Caco-2 (cell line): ENCODE results near the gene METTL16. TPM values are rescaled to one million over a fixed set of nuclear protein-coding genes. Genes with fewer than 3 reads are reported as not detected.

Experiments used
- BruUV-seq: library from RNA; stranded (reverse); fragments of 400-500 nt; replicated peaks from 2 replicates; lab custom pipeline; 2021; lab: Mats Ljungman, UMichigan
- CTCF ChIA-PET: fragments of 300-600 bp; sonication (Branson Sonifier 250); formaldehyde crosslinking; loops from one replicate; lab custom pipeline; 2022; ENCODE audit warnings: antibody characterized with exemption; lab: Charles Lee
- POLR2A ChIA-PET: fragments of 300-600 bp; sonication (Branson Sonifier 250); formaldehyde crosslinking; loops from one replicate; lab custom pipeline; 2022; ENCODE audit warnings: antibody characterized with exemption; lab: Charles Lee
- DNase-seq, 2 experiments: peaks; one replicate each; pipeline versions ENCODE4 v3.0.0 to v3.0.0-alpha.2; 2020 to 2022
- H3K27me3 ChIP-seq: replicated peaks from 2 replicates; pipeline ENCODE4 v1.6.0; 2011; ENCODE audit warnings: low read length; ENCODE audit not compliant: control insufficient read depth, insufficient read depth
- H3K36me3 ChIP-seq: 2 replicates; pipeline ENCODE4 v1.5.1; 2011; ENCODE audit warnings: low read length; ENCODE audit not compliant: control insufficient read depth, insufficient read depth
- H3K4me1 ChIP-seq: fragments of 250-450 bp; sonication (Bioruptor Pico); 2 replicates; pipeline ENCODE4 v1.5.1; 2020; ENCODE audit warnings: mild to moderate bottlenecking
- H3K4me3 ChIP-seq: 2 replicates; pipeline ENCODE4 v1.5.1; 2011; ENCODE audit warnings: low read depth, mild to moderate bottlenecking, control low read depth, low read length
- H3K9me3 ChIP-seq: fragments of 250-450 bp; sonication (Bioruptor Pico); 2 replicates; pipeline ENCODE4 v1.5.1; 2020; ENCODE audit warnings: mild to moderate bottlenecking, moderate library complexity
- H3K27ac Mint-ChIP-seq: one replicate; pipeline ENCODE4 v1.8.0; 2022; ENCODE audit warnings: mixed read lengths; ENCODE audit not compliant: unreplicated experiment
- H3K27me3 Mint-ChIP-seq: one replicate; pipeline ENCODE4 v1.8.0; 2022; ENCODE audit warnings: mixed read lengths; ENCODE audit not compliant: insufficient read depth, unreplicated experiment
- H3K36me3 Mint-ChIP-seq: one replicate; pipeline ENCODE4 v1.8.0; 2022; ENCODE audit warnings: mild to moderate bottlenecking, mixed read lengths; ENCODE audit not compliant: insufficient read depth, unreplicated experiment
- H3K4me1 Mint-ChIP-seq: one replicate; pipeline ENCODE4 v1.8.0; 2022; ENCODE audit warnings: low read depth, mixed read lengths; ENCODE audit not compliant: unreplicated experiment
- H3K4me3 Mint-ChIP-seq: one replicate; pipeline ENCODE4 v1.8.0; 2022; ENCODE audit warnings: mild to moderate bottlenecking, moderate library complexity, mixed read lengths; ENCODE audit not compliant: unreplicated experiment
- H3K9me3 Mint-ChIP-seq: one replicate; pipeline ENCODE4 v1.8.0; 2022; ENCODE audit warnings: mixed read lengths; ENCODE audit not compliant: unreplicated experiment
- CTCF ChIP-seq, 2 experiments: fragments of 200-600 bp in 1 of 2; IDR thresholded peaks; 1 replicate in 1 of 2; 2 replicates in 1 of 2; pipeline versions ENCODE4 v1.5.1 to v1.8.0; 2011 to 2022; ENCODE audit warnings: antibody characterized with exemption in 1 of 2, control low read depth in 1 of 2, inconsistent platforms in 1 of 2, low read depth in 1 of 2, low read length in 1 of 2, mild to moderate bottlenecking in 1 of 2, moderate library complexity in 1 of 2; ENCODE audit not compliant: insufficient read depth in 1 of 2, severe bottlenecking in 1 of 2, unreplicated experiment in 1 of 2
- intact Hi-C: fragments of 100-400 bp; cut with micrococcal nuclease; formaldehyde crosslinking; loops from one replicate; pipeline ENCODE4 v1.10.0; 2022; ENCODE audit not compliant: unreplicated experiment
- total RNA-seq: library from RNA; stranded (reverse); gene quantifications from 2 replicates; pipeline ENCODE4 v1.2.3, GENCODE V29; 2022

Gene METTL16
- total RNA-seq, 1 experiment from 2014 or later: 50.4 TPM

DNA sequence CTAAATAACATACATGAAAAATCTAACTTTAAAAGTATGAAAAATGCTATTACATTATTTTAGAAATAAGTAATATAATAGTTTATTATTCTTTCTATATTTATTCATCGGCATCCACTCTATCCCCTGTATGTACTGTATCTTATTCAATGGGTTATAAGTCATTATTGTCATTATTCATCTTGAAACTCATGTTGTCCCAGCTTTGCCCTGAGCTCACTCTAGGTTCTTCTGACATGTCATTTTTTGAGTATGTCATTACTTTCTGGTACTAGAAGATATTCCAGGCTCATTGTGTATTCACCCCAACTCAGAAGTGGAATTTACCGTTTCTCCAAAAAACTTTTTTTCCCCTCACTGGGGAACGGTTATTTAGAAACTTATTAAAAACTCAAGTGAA lies 57.8 kb downstream of the METTL16 start:
- no peak overlapping the region for H3K4me3 Mint-ChIP-seq
- no TSS peak for BruUV-seq
- intact Hi-C loops: no loop called here
- H3K4me1 Mint-ChIP-seq: no peaks in the 10 kb centered on the region
- Histone ChIP-seq H3K36me3 (no peaks in the 10 kb centered on the region; the same call in 1 of the 2 replicates), H3K4me1 (no peaks in the 10 kb centered on the region), H3K9me3 (no peaks in the 10 kb centered on the region), H3K4me3 (no peak overlapping the region), H3K27me3 (no peaks in the 10 kb centered on the region)
- no peaks in the 10 kb centered on the region for H3K27me3 Mint-ChIP-seq
- TF ChIP-seq CTCF (IDR thresholded peaks at IDR 0.05; ENCODE audit: insufficient read depth in 1 of 2, low read depth in 1 of 2, low read length in 1 of 2, severe bottlenecking in 1 of 2, unreplicated experiment in 1 of 2): no peak
- no peak for DNase-seq
- H3K36me3 Mint-ChIP-seq: peaks cover 53% of the 10 kb centered on the region
- CTCF ChIA-PET: no interaction called here
- H3K9me3 Mint-ChIP-seq: no peaks in the 10 kb centered on the region
- POLR2A ChIA-PET: no interaction called here
- no peak overlapping the region for H3K27ac Mint-ChIP-seq

DNA sequence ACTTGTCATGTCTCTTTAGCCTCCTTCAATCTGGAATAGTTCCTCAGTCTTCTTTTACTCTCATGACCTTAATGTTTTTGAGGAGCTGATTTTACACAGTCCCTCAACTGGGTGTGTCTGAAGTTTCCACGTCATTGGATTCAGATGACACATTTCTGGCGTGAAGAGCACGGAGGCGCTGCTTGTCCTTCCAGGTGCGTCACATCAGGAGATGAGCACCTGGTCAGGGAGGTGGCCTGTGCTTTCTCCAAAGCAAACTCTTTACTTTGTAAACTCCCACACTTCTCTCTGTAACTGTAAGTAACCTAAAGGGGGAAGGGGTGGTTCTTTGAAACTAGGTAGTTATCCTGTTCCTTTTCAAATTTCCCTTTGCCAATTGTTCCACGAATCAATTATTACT lies 58.4 kb downstream of the METTL16 start:
- Histone ChIP-seq H3K9me3 (no peaks in the 10 kb centered on the region), H3K27me3 (no peaks in the 10 kb centered on the region), H3K4me1 (no peaks in the 10 kb centered on the region), H3K4me3 (no peak overlapping the region), H3K36me3 (no peaks in the 10 kb centered on the region; the same call in 1 of the 2 replicates)
- ChIA-PET POLR2A (no interaction called here), CTCF (no interaction called here)
- no peak for DNase-seq
- no peak for TF ChIP-seq CTCF (IDR thresholded peaks at IDR 0.05; ENCODE audit: insufficient read depth in 1 of 2, low read depth in 1 of 2, low read length in 1 of 2, severe bottlenecking in 1 of 2, unreplicated experiment in 1 of 2)
- no peak overlapping the region for H3K4me3 Mint-ChIP-seq
- BruUV-seq: no TSS peak
- intact Hi-C loops: no loop called here
- no peak overlapping the region for H3K27ac Mint-ChIP-seq
- peaks cover 48% of the 10 kb centered on the region for H3K36me3 Mint-ChIP-seq
- no peaks in the 10 kb centered on the region for H3K9me3 Mint-ChIP-seq
- H3K27me3 Mint-ChIP-seq: no peaks in the 10 kb centered on the region
- no peaks in the 10 kb centered on the region for H3K4me1 Mint-ChIP-seq

GRCh38 chr17:2452216-2452750 lies 59.4 kb downstream of the METTL16 start:
- no peaks in the 10 kb centered on the region for H3K4me1 ChIP-seq
- POLR2A ChIA-PET: no interaction called here
- peaks cover 44% of the 10 kb centered on the region for H3K36me3 Mint-ChIP-seq
- H3K27ac Mint-ChIP-seq: no peak overlapping the region
- H3K4me3 ChIP-seq: no peak overlapping the region
- no peaks in the 10 kb centered on the region for H3K4me1 Mint-ChIP-seq
- CTCF ChIA-PET: no interaction called here
- H3K27me3 ChIP-seq: no peaks in the 10 kb centered on the region
- no peaks in the 10 kb centered on the region for H3K9me3 ChIP-seq
- no peak for TF ChIP-seq CTCF (IDR thresholded peaks at IDR 0.05; ENCODE audit: insufficient read depth in 1 of 2, low read depth in 1 of 2, low read length in 1 of 2, severe bottlenecking in 1 of 2, unreplicated experiment in 1 of 2)
- no peaks in the 10 kb centered on the region for H3K27me3 Mint-ChIP-seq
- no TSS peak for BruUV-seq
- H3K9me3 Mint-ChIP-seq: no peaks in the 10 kb centered on the region
- intact Hi-C loops: no loop called here
- H3K36me3 ChIP-seq: no peaks in the 10 kb centered on the region; the same call in 1 of the 2 replicates
- H3K4me3 Mint-ChIP-seq: no peak overlapping the region
- DNase-seq: no peak
